Heart left ventricle (tissue), 16 donors: Measurements from ENCODE around the gene DDX31. TPM values are rescaled to one million over a fixed set of nuclear protein-coding genes. Genes with fewer than 3 reads are reported as not detected.

Experiments used
- ATAC-seq, 4 donors: fragments of 200-7000 bp; cut with Tn5 transposase; one replicate each; pipeline ENCODE4 v1.9.1; 2020 to 2022; ENCODE audit warnings: moderate library complexity in 4 of 4, mild to moderate bottlenecking in 3 of 4, moderate number of reproducible peaks in 1 of 4
- DNase-seq, 5 donors: peaks; one replicate each; pipeline ENCODE4 v3.0.0-alpha.2; 2020
- H3K27ac ChIP-seq, 12 donors: fragments of 200-600 bp; sonication (generic) in 4 of 12; one replicate each; pipeline versions ENCODE4 v1.5.0 to v1.8.0; 2016 to 2022; ENCODE audit warnings: mild to moderate bottlenecking in 2 of 12
- H3K27me3 ChIP-seq, 9 donors: fragments of 200-600 bp; sonication (generic) in 2 of 9; one replicate each; pipeline versions ENCODE4 v1.5.1 to v1.8.0; 2016 to 2022; ENCODE audit warnings: mild to moderate bottlenecking in 3 of 9
- H3K36me3 ChIP-seq, 9 donors: fragments of 200-600 bp; sonication (generic) in 2 of 9; one replicate each; pipeline versions ENCODE4 v1.5.0 to v1.8.0; 2018 to 2022; ENCODE audit warnings: mild to moderate bottlenecking in 2 of 9
- H3K4me1 ChIP-seq, 12 donors: fragments of 200-600 bp; sonication (generic) in 4 of 12; one replicate each; pipeline versions ENCODE4 v1.5.0 to v1.8.0; 2016 to 2022; ENCODE audit warnings: mild to moderate bottlenecking in 3 of 12
- H3K4me3 ChIP-seq, 12 donors: fragments of 200-600 bp; sonication (generic) in 4 of 12; one replicate each; pipeline versions ENCODE4 v1.5.0 to v1.8.0; 2017 to 2022; ENCODE audit warnings: mild to moderate bottlenecking in 9 of 12, moderate library complexity in 4 of 12
- H3K9me3 ChIP-seq, 12 donors: fragments of 200-600 bp; sonication (generic) in 4 of 12; one replicate each; pipeline versions ENCODE4 v1.5.0 to v1.8.0; 2016 to 2022; ENCODE audit warnings: mild to moderate bottlenecking in 1 of 12
- CTCF ChIP-seq, 12 donors: fragments of 200-600 bp; sonication (generic) in 4 of 12; IDR thresholded peaks; one replicate each; pipeline versions ENCODE4 v1.5.0 to v1.8.0; 2018 to 2022; ENCODE audit warnings: antibody characterized with exemption in 12 of 12, mild to moderate bottlenecking in 5 of 12
- POLR2A ChIP-seq, 2 donors: fragments of 450-650 bp; IDR thresholded peaks; one replicate each; pipeline ENCODE4 v1.6.1; 2017; ENCODE audit warnings: antibody characterized with exemption in 2 of 2, mild to moderate bottlenecking in 2 of 2, moderate library complexity in 2 of 2
- WGBS, 4 donors: extraction: QIAGEN DNeasy Blood & Tissue Kit in 2 of 4; methylation state at CpG; one replicate each; pipeline versions ENCODE4 v1.1.5 to v1.1.7; 2013 to 2018; 5-methylcytosine and 5-hydroxymethylcytosine counted together
- intact Hi-C, 10 donors: fragments of 100-400 bp; cut with DNase I; formaldehyde crosslinking; loops; one replicate each; pipeline versions ENCODE4 v1.11.1 to v1.14.2; 2022
- polyA plus RNA-seq, 2 donors: library from polyadenylated mRNA; stranded (reverse); fragments of 200-250 nt; gene quantifications; one replicate each; pipeline ENCODE4 v1.2.3, GENCODE V29; 2013
- total RNA-seq, 9 donors: library from RNA; depleted of rRNA in 2 of 9; stranded (reverse); fragments of >200 nt in 2 of 9; fragmentation: NEBNext Ultra II Directional in 3 of 9; extraction: Animal tissue kit (Norgen Biotek cat#: 25700) in 3 of 9; gene quantifications; one replicate each; pipeline versions ENCODE4 v1.1.0 to v1.2.4, GENCODE V29; 2016 to 2023
- donor health status: ischemic (EF 13 %, LVEDD 7.1; RV severe dilation, severe dysfunction).
- donor health status: healthy with polysubstance abuse.
- donor health status: DM: no; HTN: yes; CAD: no.
- donor health status: DM: no; HTN: no; CAD: no.
- donor health status: ischemic (EF 25% LVEDD 6.9; RV normal size, moderate dysfunction).
- donor health status: ischemic (EF 25% LVEDD 5.7; RV mildly dilated, moderate dysfunction).
- donor health status: healthy.
- donor health status: DM: yes; HTN: yes; CAD: no.
- donor health status: ischemic (EF 35%, LVEDD 5.7; RV mildly dilated, moderate dysfunction).
- donor health status: nonischemic (EF 11% LVEDD 7.7; RV severe dilation, severe dysfunction).
- donor health status: DM: yes; HTN: yes; CAD: no.
- donor health status: PGD.
- donor health status: ischemic (EF 29% LVEDD 5.4; RV normal size, mild dysfunction).
- donor health status: nonischemic (EF 23%, LVEDD 6.1; RV moderate dilation, normal function).

DDX31 gene
- total and polyA plus RNA-seq, 11 donors = 2.4 to 7.0 (median 5.1) TPM

GRCh38 chr9:132708239-132708638 is 38.5 kb upstream of the DDX31 start:
- DNase-seq = no peak
- TF ChIP-seq POLR2A (IDR thresholded peaks at IDR 0.05) (no peak), CTCF (IDR thresholded peaks at IDR 0.05) (no peak)
- Histone ChIP-seq H3K4me3 (no peak overlapping the region), H3K9me3 (no peaks in the 10 kb centered on the region), H3K27me3 (peaks cover 0 to 9% (median 0%) of the 10 kb centered on the region in 9 donors), H3K36me3 (no peaks in the 10 kb centered on the region), H3K27ac (no peak overlapping the region), H3K4me1 (no peaks in the 10 kb centered on the region)
- ATAC-seq = no peak
- intact Hi-C loops = no loop called here
- WGBS, 4 donors = 80 to 87% (median 85%) methylated on average over 8 of the region's 8 CpGs

GRCh38 chr9:132703336-132703735 is 33.6 kb upstream of the DDX31 start:
- H3K9me3 ChIP-seq = peaks cover 0 to 4% (median 0%) of the 10 kb centered on the region in 12 donors
- TF ChIP-seq CTCF (IDR thresholded peaks at IDR 0.05) (no peak), POLR2A (IDR thresholded peaks at IDR 0.05) (no peak)
- WGBS, 4 donors = 44 to 58% (median 56%) methylated on average over 2 of the region's 2 CpGs

GRCh38 chr9:132702254-132702653 is 32.5 kb upstream of the DDX31 start:
- H3K4me3 ChIP-seq = no peak overlapping the region
- H3K9me3 ChIP-seq = peaks cover 0 to 15% (median 10%) of the 10 kb centered on the region in 12 donors
- H3K27me3 ChIP-seq = peaks cover 0 to 9% (median 0%) of the 10 kb centered on the region in 9 donors
- no peaks in the 10 kb centered on the region for H3K4me1 ChIP-seq
- no peak overlapping the region for H3K27ac ChIP-seq
- DNase-seq = no peak
- no peak for TF ChIP-seq CTCF (IDR thresholded peaks at IDR 0.05)
- no peak for TF ChIP-seq POLR2A (IDR thresholded peaks at IDR 0.05)
- no peak for ATAC-seq
- intact Hi-C loops = no loop called here
- no peaks in the 10 kb centered on the region for H3K36me3 ChIP-seq
- 2 to 48% (median 27%) methylated on average over 1 of the region's 1 CpG for WGBS, 4 donors

More at GRCh38 chr9:132703336-132703735, 33.6 kb upstream of the DDX31 start:
- ATAC-seq (no peak), DNase-seq (no peak)
- Histone ChIP-seq H3K36me3 (no peaks in the 10 kb centered on the region), H3K4me3 (no peak overlapping the region), H3K27ac (no peak overlapping the region), H3K4me1 (no peaks in the 10 kb centered on the region), H3K27me3 (peaks cover 0 to 9% (median 0%) of the 10 kb centered on the region in 9 donors)
- intact Hi-C loops = no loop called here

- TF ChIP-seq CTCF (IDR thresholded peaks at IDR 0.05) (no peak), POLR2A (IDR thresholded peaks at IDR 0.05) (no peak)
- Histone ChIP-seq H3K36me3 (no peaks in the 10 kb centered on the region), H3K9me3 (peaks cover 0 to 29% (median 18%) of the 10 kb centered on the region in 12 donors), H3K4me1 (no peaks in the 10 kb centered on the region), H3K27ac (no peak overlapping the region), H3K27me3 (peaks cover 0 to 3% (median 0%) of the 10 kb centered on the region in 9 donors), H3K4me3 (no peak overlapping the region)
- 36 to 56% (median 47%) methylated on average over 1 of the region's 1 CpG for WGBS, 4 donors
- intact Hi-C loops = no loop called here
- no peak for ATAC-seq
- no peak for DNase-seq
These were observed 30.2 kb upstream of the DDX31 start for GRCh38 chr9:132699956-132700355.
